NB4 (cell line): ENCODE measurements around the gene CCDC57.

ENCODE experiments used
- DNase-seq: peaks from one replicate; pipeline ENCODE4 v3.0.0; 2010; ENCODE audit warnings: low read depth
- H3K4me3 ChIP-seq: one replicate; pipeline ENCODE4 v1.5.1; 2011; ENCODE audit warnings: mild to moderate bottlenecking, low read depth, low read length, moderate library complexity
- MYC ChIP-seq: IDR thresholded peaks from 2 replicates; pipeline ENCODE4 v1.6.1; 2011; ENCODE audit warnings: low read depth, low read length
- POLR2A ChIP-seq: IDR thresholded peaks from 2 replicates; pipeline ENCODE4 v1.6.1; 2011; ENCODE audit warnings: mild to moderate bottlenecking; ENCODE audit not compliant: insufficient read length; ENCODE audit errors: extremely low read depth
- TF ChIP-seq, protein P1 (sequence below): IDR thresholded peaks from one replicate; pipeline ENCODE4 v1.5.1; 2012; ENCODE audit warnings: low read depth, low read length
- TF ChIP-seq, protein P2 (sequence below): IDR thresholded peaks from 2 replicates; pipeline ENCODE4 v1.6.1; 2011; ENCODE audit warnings: low read depth, low read length

CCDC57 gene

DNA sequence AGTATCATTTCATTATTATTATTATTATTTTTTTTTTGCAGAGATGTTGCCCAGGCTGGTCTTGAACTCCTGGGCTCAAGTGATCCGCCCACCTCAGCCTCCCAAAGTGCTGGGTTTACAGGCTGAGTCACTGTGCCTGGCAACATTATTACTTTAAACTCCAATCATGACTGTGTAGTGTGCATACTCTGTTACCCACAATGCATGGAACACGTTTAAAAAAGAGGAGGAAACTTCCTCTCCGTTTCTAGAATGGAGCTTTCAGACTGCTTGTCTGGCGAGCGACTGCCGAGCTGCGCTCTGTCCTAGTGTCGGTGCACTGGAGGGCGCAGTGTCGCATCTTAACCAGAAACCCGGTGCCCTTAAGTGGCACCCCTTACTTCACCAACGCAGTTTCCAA lies 92.5 kb downstream of the CCDC57 start:
- no peak overlapping the region for H3K4me3 ChIP-seq
- TF ChIP-seq POLR2A (no peak), MYC (no peak)
- TF ChIP-seq, protein P1, sequence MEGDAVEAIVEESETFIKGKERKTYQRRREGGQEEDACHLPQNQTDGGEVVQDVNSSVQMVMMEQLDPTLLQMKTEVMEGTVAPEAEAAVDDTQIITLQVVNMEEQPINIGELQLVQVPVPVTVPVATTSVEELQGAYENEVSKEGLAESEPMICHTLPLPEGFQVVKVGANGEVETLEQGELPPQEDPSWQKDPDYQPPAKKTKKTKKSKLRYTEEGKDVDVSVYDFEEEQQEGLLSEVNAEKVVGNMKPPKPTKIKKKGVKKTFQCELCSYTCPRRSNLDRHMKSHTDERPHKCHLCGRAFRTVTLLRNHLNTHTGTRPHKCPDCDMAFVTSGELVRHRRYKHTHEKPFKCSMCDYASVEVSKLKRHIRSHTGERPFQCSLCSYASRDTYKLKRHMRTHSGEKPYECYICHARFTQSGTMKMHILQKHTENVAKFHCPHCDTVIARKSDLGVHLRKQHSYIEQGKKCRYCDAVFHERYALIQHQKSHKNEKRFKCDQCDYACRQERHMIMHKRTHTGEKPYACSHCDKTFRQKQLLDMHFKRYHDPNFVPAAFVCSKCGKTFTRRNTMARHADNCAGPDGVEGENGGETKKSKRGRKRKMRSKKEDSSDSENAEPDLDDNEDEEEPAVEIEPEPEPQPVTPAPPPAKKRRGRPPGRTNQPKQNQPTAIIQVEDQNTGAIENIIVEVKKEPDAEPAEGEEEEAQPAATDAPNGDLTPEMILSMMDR, result no peak
- TF ChIP-seq, protein P2, sequence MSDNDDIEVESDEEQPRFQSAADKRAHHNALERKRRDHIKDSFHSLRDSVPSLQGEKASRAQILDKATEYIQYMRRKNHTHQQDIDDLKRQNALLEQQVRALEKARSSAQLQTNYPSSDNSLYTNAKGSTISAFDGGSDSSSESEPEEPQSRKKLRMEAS, result no peak
- peak; percentile 24 for DNase-seq

DNA sequence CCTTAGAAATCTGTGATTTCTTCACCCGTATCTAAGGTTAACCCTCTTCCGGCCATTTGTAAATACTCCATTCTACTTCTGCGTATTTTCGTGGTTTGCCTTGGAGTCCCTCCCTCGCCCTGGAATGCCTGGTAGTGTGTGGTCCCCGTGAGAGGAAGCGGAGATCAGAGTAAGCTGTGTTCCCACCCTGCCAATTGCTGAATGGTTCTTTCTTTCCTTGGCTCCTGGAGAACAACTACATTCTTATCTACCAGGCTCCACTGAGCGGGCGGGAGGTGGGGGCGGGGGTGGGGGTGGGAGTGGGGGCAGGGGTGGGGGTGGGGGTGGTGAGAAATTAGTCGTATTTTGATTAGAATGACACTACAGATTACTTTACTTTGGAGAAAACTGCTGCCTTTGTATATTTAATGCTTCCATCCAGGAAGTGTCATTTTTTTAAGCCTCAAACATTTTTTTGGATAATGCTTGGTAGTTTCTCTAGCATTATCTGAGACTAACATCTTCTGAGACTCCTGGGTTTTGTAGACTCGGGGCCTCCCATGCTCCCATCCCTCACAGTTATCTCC lies 93.7 kb downstream of the CCDC57 start:
- TF ChIP-seq MYC (no peak), POLR2A (no peak)
- TF ChIP-seq, protein P2, result no peak
- TF ChIP-seq, protein P1, result no peak
- DNase-seq, result no peak
- no peak overlapping the region for H3K4me3 ChIP-seq

DNA sequence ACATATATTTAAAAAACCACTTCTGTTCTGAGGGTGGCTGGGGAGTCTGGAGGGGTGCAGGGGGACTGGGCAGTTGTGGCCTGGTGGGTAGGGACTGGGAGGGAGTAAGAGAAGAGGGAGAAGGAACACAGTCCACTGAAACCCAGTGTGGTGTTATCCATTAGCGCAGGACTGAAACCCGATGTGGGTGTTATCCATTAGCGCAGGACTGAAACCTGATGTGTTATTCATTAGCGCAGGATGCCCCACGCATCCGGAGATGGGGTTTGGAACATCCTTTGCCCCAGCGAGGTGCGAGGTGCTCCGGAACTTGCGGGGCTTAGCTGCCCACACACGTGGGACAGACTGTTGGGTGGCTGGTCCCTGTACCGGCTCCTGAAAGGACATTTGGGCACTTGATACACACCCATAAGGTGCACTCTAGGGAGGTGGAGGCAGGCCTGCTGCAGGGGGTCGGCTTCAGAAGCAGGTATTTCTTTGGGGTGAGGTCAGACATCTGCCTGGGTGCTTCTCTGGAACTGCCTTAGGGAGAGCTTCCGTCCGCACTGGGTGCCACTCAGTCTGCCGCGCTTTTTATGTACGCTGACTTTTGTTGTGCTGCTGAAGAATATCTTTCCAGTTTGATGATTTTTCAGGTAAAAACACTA lies 94.4 kb downstream of the CCDC57 start:
- DNase-seq, result no peak
- H3K4me3 ChIP-seq, result no peak overlapping the region
- TF ChIP-seq, protein P1, result no peak
- TF ChIP-seq, protein P2, result no peak
- TF ChIP-seq MYC, result no peak

DNA sequence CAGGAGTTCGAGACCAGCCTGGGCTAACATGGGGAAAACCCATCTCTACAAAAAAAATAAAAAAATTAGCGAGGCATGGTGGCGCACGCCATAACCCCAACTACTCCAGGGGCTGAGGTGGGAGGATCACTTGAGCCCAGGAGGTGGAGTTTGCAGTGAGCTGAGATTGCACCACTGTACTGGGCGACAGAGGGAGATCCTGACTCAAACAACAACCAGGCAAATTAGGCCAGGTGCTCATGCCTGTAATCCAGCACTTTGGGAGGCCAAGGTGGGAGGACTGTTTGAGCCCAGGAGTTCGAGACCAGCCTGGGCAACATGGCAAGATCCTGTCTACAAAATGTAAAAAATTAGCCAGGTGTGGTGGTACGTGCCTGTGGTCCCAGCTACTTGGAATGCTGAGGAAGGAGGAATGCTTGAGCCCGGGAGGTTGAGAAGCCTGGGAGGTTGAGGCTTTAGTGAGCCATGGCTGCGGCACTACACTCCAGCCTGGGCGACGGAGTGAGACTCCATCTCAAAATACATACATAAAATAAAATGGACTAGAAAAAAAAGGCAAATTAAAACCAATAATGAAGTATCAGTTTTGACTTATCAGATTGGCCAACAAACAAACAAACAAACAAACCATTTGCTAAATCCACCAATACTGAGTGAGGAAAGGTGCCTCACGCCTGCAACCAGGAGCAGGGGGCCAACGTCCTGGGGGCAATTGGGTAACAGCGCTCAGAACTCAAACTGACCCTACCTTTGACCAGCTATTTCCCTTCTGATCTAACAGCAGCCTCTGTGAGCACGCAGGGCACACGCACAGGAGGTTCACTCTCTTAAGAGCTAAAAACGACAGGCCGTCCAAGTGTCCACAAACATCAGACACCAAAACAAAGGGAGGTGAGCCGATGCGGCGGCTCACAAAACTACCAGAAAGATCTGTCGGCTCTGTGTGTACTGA lies 95.2 kb downstream of the CCDC57 start:
- DNase-seq, result no peak
- no peak for TF ChIP-seq POLR2A
- TF ChIP-seq, protein P2, result no peak
- TF ChIP-seq, protein P1, result no peak
- TF ChIP-seq MYC, result no peak
- H3K4me3 ChIP-seq, result no peak overlapping the region

DNA sequence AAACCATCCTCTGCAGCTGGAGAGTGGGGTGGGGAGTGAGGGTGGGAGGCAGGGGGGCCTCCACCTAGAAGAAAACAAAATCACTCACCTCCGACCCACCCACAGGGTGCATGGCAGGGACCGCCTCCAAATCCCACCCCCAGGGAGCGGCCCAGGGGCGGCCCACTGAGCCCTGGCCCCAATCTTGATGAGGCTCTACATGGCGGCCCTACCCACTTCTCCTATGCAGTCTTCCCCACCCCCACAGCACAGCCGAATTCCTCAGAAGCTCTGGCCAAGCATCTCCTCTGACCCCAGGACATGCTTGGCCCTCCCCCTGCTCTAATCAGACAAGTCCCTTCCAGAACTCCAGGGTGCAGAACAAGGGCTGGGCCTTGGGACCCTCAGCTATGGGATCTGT lies 96.4 kb downstream of the CCDC57 start:
- TF ChIP-seq MYC (no peak), POLR2A (no peak)
- TF ChIP-seq, protein P1, result no peak
- TF ChIP-seq, protein P2, result no peak
- DNase-seq, result no peak
- H3K4me3 ChIP-seq, result no peak overlapping the region
